Fibroblast of skin of right quadriceps (primary cell): ENCODE data around the gene KLHL41.
"Not testable (repeated sequence)": the region's sequence is repeated elsewhere in the genome, so short reads cannot be mapped to it uniquely, and the experiment has no call there.

Experiments
- DNase-seq: peaks from one replicate; pipeline ENCODE4 v3.0.0-alpha.2; 2013

Gene KLHL41

DNA sequence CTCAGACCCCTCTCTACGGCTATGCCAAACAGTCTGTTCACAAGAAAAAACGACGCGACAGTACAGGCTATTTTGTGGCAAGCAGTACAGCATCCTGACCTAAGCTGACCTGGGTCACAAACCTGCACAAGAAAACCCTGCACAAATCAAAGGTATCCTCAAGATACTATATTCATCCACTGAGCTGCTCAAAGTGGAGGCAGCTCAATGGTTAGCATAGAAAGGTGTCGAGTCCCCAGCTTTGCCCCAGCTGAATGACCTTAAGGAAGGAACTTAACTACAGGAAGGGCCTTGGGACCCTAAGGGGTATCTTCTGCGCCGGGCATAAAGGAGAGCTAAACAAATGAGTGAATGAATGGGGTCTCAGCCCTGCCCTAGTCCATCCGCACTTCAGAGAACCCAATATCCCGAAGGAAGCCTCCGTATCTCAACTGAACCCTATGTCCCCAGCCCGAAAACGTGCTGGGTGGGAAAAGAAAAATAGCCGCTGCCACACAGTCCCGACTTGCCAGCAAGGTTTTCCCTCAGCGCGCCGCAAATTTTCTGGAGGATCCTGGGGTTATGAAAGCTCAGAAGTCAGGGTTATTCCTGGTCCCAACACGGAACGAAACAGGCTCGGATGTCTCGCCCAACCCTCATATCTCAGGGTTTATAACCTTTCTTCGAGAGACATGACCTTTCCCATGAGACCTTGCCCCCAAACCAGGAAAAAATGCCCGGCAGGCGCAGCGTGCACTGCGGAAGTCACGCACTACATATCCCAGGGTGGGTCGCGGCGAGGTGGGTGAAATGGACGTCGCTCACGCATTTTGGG, 63.9 kb downstream of the KLHL41 start, which contains the start of gene FASTKD1:
Gene FASTKD1, minus strand, starts transcription at position 706 of the 814 bp plus-strand sequence. CDS start 1,836 bp downstream, outside the sequence.
- DNase-seq: peak; percentile 81

DNA sequence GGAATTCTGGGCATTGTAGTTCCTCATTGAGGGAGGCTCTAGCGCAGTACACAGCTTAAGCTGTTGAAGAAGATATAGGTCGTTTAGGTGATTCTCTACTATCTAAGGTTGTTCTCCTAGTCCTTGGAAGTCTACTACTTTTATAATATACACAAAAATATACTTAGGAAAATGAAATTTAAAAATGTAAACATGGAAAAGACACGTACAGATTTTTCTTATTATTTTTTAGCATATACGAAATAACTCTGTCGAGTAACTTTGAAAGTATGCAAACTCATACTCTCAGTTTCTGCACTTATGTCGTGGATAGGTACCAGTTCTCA, 64.4 kb downstream of the KLHL41 start:
- no peak for DNase-seq

DNA sequence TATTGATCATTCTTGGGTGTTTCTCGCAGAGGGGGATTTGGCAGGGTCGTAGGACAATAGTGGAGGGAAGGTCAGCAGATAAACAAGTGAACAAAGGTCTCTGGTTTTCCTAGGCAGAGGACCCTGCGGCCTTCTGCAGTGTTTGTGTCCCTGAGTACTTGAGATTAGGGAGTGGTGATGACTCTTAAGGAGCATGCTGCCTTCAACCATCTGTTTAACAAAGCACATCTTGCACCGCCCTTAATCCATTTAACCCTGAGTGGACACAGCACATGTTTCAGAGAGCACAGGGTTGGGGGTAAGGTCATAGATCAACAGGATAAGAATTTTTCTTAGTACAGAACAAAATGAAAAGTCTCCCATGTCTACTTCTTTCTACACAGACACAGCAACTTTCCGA, 65.0 kb downstream of the KLHL41 start:
- DNase-seq: not testable (repeated sequence)

GRCh38 chr2:169575264-169575663, 65.8 kb downstream of the KLHL41 start:
- DNase-seq: not testable (repeated sequence)
